GM18868 (cell line): ENCODE results near the gene VCL.
"Not testable (repeated sequence)": the region's sequence is repeated elsewhere in the genome, so short reads cannot be mapped to it uniquely, and the experiment has no call there.

Experiments
- ATAC-seq: cut with Tn5 transposase; IDR thresholded peaks from one replicate; pipeline ENCODE4 v1.9.1; 2021; ENCODE audit warnings: mild to moderate bottlenecking, moderate library complexity; ENCODE audit not compliant: unreplicated experiment

VCL gene

DNA sequence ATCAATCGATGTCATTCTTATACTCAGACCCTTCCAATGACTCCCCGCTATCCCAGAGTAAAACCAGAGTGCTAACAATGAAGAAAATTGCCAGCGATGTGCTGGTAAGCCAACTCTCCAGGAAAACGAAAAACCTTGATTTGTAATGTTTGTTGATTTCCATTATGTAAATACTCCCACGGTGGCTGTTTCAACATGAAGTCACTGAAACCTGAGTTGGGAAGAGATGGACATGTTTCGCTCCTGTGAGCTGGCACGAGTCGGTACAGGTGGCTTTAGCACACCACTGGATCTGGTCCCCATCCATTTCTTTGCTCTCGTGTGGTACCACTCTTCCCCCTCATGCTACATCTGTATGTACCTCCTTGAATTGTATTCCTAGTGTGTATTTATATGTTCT, 99.9 kb downstream of the VCL start:
- no peak for ATAC-seq

- ATAC-seq = no peak
Measured at GRCh38 chr10:74099420-74099819, 101.5 kb downstream of the VCL start.

DNA sequence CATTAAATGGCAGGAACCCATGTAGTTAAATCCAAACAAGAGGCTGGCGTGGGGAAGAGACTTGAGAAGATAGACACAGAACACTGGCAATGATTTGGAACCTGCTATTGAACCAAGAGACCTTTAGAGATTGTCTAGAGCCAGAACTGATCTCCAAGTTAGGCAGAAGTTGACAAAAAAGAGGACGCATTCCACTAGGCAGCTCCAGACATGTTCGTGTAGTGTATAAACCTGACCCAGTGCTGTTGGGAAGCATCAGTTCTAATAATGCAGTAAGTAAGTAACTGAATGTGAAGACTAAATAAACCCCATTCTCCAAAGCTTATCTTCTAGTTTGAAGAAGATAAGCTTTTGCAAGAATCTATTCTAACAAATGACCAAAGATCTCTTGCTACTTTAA, 101.9 kb downstream of the VCL start:
- ATAC-seq = no peak

DNA sequence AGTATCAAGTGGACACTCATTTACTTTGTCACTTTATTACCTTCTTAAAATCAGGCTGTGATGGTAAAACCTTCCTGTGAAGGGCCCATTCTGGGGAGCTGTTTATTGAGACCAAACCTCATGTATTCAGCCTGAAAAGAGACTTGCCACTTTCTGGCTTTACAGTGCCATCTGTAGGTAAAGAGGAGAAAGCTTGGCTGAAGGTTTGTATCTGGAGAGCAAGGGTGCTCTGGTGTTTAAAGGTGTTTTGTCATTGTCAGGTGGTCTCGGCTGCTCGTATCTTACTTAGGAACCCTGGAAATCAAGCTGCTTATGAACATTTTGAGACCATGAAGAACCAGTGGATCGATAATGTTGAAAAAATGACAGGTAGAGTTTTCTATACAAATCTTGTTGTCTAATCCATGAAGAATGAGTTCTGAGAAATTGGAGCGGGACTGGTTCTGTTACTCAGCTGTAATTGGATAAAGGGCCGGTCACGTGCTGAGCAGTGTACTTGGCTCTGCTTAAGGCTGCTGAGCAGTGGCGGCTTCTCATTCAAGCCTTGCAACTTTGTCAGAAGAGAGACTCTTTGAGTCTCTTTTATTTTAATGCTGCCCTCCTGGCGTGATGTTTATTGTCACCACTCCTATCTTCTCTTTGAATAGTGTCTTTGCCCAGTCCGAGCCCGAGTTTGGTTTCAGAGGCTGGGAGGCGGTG, 105.8 kb downstream of the VCL start:
- no peak for ATAC-seq

GRCh38 chr10:74104480-74104879, 106.6 kb downstream of the VCL start:
- no peak for ATAC-seq

DNA sequence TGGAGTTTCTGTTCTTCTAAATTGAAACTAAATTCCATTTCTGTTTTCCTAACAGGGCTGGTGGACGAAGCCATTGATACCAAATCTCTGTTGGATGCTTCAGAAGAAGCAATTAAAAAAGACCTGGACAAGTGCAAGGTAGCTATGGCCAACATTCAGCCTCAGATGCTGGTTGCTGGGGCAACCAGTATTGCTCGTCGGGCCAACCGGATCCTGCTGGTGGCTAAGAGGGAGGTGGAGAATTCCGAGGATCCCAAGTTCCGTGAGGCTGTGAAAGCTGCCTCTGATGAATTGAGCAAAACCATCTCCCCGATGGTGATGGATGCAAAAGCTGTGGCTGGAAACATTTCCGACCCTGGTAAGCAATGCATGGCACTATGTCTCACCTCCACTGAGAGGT, 107.1 kb downstream of the VCL start:
- no peak for ATAC-seq

DNA sequence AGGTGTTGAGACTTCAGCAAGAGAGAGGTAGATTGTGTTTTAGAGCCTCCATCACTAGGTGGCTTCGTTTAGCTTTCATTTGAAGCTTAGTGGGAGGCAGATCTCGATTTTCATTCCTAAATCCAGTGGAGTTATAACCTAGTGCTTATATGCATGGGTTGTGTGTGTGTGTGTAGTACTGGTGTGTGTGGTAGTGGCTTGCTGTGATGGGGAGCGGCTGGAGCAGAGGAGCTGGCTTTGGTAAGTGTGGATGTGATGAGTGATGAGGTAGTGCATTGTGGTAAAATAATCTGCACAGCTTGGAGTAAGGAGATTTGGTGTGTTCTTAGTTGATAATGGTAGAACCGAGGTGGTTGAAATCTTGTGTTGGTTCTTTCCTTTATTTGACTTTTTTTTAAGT, 109.5 kb downstream of the VCL start:
- no peak for ATAC-seq

- ATAC-seq = no peak
Measured at GRCh38 chr10:74109452-74109851, 111.5 kb downstream of the VCL start.

- no peak for ATAC-seq
Measured at GRCh38 chr10:74110120-74110519, 112.2 kb downstream of the VCL start.

DNA sequence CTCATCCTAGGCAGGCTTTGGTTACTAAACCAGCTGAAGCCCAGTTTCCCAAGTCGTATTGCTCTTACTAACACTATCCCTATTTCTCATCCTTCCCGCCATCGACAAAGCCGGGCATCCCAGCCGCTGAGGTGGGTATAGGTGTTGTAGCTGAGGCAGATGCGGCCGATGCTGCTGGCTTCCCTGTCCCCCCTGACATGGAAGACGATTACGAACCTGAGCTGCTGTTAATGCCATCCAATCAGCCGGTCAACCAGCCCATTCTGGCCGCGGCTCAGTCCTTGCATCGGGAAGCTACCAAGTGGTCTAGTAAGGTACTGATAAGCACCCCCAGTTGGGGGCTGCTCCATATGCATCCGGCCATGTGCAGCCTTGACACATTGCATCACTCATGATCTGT, 113.9 kb downstream of the VCL start:
- ATAC-seq = no peak

GRCh38 chr10:74113546-74113945, 115.6 kb downstream of the VCL start:
- no peak for ATAC-seq

- no peak for ATAC-seq
Measured at GRCh38 chr10:74114041-74114448, 116.1 kb downstream of the VCL start.

DNA sequence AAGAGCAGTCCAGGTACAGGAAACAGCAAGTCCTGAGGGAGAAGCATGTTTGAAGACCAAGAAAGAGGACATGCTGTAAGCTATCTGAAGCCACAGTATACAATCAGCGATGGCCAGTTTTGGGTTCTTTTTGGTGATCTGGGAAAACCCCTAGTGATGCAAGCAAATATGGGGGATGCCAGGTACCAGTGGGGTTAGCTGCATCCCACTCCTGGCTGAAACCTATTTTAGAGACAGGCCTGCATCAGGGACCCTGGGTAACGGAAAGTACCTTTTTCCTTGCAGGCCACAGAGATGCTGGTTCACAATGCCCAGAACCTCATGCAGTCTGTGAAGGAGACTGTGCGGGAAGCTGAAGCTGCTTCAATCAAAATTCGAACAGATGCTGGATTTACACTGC, 119.8 kb downstream of the VCL start:
- peak; percentile 74 for ATAC-seq

- no peak for ATAC-seq
Measured at GRCh38 chr10:74118804-74119203, 120.9 kb downstream of the VCL start.

GRCh38 chr10:74120911-74121310, 123.0 kb downstream of the VCL start:
- no peak for ATAC-seq

GRCh38 chr10:74121368-74121767, 123.5 kb downstream of the VCL start:
- no peak for ATAC-seq

DNA sequence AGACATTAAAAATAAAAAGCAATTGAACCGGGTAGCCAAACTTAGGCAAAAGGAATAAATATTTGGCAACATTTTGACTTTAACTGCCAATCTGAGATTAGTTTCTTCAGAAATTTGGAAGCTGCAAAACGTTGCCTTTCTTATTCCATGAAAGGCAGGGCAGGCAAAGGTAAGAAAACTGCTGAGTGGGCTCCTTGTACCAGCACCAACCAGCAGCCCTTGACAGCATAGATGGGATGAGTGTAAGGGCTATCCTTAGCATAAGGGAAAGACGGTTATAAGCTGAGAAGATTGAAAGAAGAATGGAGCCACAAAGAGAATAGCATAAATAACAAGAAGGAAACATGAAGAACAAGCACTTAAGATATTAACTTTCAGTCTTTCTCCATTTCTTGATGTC, 124.1 kb downstream of the VCL start:
- ATAC-seq = no peak

DNA sequence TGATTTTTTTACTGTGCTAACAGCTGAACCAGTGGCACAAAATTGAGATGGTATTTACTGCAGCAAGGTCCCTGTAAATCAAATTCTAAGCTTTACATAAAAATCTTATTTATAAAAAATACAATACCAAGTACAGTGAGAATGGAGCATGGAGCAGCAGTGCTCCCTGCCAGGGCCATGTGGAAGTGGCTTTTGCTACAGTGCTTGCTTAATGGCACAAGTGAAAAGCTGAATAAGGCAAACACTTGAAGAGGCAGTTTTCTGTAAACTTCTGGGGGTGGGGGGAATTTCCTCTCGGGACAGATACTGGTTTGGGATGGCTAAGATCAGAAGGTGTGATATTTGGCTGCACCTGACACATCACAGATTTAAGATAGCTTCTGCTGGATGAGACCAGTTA, 125.2 kb downstream of the VCL start:
- no peak for ATAC-seq

DNA sequence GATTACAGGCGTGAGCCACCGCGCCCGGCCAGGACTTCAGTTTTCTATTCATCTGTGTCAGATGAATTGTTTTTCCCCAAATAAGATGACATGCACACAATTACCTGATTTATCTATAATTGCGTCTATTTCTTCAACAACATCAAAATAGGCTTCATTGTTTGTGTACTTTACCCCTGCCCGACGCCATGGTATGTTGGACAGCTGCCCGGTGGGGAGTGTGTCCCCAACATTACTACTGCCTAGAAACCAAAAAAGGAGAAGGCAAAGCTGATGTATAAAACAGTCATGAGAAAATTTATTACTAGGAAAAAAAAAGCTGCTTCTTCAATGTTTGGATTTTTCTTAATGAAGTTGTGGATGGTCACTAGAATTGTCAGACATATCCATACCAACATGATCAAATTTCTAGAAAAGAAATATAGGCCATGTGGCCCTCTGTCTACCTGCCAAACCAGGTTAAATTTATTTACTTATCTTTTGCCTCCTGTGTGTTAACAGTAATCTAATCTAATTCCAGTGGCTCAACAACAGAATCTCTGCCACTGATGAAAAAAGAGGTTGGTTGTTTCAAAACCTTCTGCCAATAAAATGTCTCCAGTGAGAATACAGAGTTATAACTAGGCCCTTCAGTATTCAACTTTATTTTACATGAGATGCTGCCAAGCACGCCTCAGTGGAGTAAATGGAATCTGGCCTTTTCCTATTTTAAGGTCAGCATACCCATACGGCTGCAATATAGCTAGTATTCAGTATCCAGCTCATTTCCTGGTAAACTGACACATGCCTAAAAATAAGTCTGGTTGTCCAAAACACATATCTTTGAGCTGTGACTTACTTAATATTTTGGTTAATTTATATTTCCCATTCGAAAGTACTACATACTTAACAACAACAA, 136.3 kb downstream of the VCL start:
- no peak for ATAC-seq

DNA sequence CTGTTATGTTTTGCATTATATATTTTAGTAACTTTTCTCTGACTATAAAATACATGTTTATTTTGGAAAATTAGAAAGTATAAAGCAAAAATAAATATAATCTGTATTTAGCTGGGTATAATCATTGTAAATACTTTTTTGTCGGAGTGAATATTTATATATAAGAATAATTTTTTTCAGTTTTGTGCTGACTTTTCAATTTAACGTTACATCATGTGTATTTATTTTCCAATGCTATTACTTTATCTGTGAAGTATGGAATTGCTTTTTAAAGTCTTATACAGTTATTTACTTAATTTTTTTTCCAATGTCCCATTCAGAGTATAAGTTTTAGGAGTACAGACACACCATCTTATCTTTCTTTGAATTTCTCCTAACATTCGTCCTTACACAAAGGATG, 137.5 kb downstream of the VCL start:
- ATAC-seq = no peak

- no peak for ATAC-seq
Measured at GRCh38 chr10:74137992-74138391, 140.1 kb downstream of the VCL start.

- ATAC-seq = not testable (repeated sequence)
Measured at GRCh38 chr10:74138596-74138995, 140.7 kb downstream of the VCL start.
